Cardiac fibroblast (primary cell): ENCODE measurements around the gene MARCHF10.

Experiments used
- DNase-seq, 2 donors: peaks; one replicate each; pipeline versions ENCODE4 v3.0.0 to v3.0.0-alpha.2; 2010; ENCODE audit warnings: low read depth in 2 of 2
- H3K4me3 ChIP-seq, 2 donors: replicated peaks in 1 of 2; 1 replicate in 1 of 2; 2 replicates in 1 of 2; pipeline ENCODE4 v1.5.1; 2011; ENCODE audit warnings: low read depth in 2 of 2, low read length in 2 of 2, mild to moderate bottlenecking in 2 of 2, moderate library complexity in 1 of 2
- TF ChIP-seq, protein P1 (sequence below): IDR thresholded peaks from one replicate; pipeline ENCODE4 v1.5.1; 2011; ENCODE audit warnings: low read depth, mild to moderate bottlenecking, low read length, inconsistent platforms

MARCHF10 gene

DNA sequence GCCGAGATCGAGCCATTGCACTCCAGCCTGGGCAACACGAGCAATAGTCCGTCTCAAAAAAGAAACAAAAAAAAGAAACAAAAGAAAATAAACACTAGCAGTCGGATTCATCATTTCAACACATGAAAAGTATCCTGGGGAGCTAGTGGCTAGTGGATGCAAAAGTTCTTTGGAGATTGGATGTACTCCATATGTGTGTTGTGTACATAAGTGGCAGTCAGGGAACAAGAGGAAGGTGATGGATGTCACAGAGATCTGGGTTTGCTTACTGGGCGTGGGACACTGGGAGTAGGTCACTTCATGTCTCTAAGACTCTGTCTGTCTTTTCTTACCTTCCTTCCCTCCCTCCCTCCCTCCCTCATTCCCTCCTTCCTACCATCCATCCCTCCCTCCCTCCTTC, 145.3 kb downstream of the MARCHF10 start:
- TF ChIP-seq, protein P1, sequence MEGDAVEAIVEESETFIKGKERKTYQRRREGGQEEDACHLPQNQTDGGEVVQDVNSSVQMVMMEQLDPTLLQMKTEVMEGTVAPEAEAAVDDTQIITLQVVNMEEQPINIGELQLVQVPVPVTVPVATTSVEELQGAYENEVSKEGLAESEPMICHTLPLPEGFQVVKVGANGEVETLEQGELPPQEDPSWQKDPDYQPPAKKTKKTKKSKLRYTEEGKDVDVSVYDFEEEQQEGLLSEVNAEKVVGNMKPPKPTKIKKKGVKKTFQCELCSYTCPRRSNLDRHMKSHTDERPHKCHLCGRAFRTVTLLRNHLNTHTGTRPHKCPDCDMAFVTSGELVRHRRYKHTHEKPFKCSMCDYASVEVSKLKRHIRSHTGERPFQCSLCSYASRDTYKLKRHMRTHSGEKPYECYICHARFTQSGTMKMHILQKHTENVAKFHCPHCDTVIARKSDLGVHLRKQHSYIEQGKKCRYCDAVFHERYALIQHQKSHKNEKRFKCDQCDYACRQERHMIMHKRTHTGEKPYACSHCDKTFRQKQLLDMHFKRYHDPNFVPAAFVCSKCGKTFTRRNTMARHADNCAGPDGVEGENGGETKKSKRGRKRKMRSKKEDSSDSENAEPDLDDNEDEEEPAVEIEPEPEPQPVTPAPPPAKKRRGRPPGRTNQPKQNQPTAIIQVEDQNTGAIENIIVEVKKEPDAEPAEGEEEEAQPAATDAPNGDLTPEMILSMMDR: no peak
- H3K4me3 ChIP-seq: no peak overlapping the region
- DNase-seq: no peak

DNA sequence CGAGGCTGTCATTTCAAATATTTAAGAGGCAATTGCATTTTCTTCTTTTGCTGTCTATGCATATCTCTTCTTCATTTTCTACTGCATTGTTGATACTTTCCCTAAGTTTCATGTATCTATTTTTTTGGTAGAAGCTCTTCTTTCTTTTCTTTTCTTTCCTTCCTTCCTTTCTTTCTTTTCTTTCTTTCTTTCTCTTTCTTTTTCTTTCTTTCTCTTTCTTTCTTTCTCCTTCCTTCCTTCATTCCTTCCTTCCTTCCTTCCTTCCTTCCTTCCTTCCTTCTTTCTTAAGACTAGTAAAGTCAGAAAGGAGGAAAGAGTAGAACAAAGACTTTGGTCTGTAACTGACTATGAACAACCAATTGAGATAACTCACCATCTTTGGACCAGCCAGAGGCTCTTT, 146.8 kb downstream of the MARCHF10 start:
- TF ChIP-seq, protein P1: no peak
- H3K4me3 ChIP-seq: no peak overlapping the region
- DNase-seq: no peak

DNA sequence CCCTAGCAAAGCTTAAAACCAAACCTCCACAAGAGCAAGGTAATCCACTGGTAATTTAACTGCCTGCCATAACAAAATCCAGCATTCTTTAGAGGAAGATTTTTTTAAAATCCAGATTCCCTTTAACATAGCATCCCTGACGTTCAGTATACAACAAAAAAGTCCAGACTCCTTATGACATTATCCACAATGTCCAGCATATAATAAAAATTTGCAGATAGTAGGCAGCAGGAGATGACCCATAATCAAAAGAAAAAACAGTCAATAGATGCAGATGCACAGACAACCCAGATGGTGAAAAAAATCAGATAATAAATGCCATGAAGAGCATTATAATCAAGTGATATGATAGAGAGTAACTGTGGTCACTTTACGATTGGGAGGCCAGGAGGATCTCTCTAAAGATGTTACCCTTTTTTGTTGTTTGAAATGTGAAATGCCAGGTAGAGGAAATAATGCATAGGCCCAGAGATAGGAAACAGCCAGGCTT, 147.4 kb downstream of the MARCHF10 start:
- no peak for DNase-seq
- TF ChIP-seq, protein P1: no peak
- H3K4me3 ChIP-seq: no peak overlapping the region

DNA sequence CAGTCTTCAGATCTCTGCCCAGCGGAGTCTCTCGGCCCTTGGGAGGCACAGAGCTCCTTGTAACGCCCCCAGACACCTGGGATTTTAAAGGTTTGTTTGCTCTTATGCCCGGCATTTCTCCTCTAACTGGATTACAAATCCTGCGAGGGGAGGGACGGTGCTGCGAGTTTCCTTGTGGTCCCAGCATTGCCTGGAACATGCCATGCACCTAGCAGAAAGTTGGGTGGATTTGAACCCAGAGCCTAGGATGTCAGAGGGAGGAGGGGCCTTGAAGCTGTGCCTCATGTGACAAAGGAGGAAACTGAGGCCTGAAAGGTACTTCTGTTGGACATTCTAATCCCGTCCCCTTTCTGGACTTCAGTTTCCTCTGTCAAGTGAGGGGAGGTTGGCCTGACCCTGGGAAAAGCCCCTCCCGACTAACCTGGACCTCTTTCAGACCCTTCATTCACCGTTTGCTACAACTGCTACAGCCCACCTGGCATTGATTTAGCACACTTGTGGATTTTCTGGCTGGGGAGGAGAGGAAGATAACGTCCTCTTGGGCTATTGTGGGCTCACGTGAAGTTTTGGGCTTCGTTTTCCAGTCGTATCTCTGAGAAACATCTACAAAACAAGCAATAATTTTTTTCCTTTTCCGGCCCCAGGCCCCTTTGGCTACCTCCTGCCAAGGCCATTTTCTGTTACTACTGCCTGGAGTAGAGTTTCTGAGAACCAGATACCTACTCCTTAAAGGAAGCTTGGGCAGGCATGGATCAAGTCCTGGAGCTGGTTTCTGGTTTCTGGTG, 149.8 kb downstream of the MARCHF10 start:
- H3K4me3 ChIP-seq: no peak overlapping the region
- no peak for DNase-seq
- TF ChIP-seq, protein P1: no peak

DNA sequence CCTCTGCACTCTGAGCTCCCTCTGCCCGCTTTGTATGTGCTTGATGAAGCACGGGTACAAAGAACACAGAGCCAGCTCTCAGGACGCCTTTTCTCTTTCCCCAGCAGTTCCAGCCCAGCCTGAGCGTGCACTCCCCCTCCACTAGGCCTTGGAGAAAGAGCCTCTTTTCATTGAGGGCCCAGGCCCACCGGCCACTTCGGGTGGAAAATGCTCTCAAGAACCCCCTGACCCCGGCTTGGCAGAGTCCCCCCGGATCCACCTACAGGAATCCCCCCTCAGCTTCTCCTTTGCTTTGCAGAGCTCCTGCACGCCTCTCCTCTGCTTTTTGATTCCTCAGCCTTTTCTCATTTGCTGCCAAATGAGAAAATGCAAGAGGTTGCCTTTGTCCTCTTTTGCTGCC, 150.4 kb downstream of the MARCHF10 start:
- H3K4me3 ChIP-seq: no peak overlapping the region
- no peak for DNase-seq
- TF ChIP-seq, protein P1: no peak

DNA sequence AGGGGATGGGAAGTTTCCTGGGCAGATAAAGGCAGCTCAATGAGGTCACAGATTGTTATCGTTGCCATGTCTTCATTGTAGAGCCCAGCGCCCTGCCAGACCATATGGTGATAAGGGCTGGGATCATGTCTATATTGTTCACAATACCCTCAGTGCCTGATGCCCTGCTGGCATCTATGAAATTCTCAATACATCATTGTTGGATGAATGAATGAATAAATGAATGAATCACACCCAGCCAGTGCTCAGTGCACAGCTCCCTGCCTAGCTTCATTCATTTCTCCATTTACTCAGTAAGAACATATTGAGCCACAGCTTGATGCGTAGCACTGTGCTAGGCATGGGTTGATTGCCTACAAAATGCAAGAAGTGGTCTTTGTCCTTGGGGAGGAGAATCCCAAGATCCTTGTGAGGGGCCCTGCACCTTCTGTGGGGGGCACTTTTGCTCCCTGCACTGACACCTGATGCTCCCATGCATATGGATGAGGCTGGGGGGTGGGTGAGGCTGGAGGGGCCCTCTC, 150.9 kb downstream of the MARCHF10 start:
- TF ChIP-seq, protein P1: no peak
- no peak overlapping the region for H3K4me3 ChIP-seq
- DNase-seq: no peak

DNA sequence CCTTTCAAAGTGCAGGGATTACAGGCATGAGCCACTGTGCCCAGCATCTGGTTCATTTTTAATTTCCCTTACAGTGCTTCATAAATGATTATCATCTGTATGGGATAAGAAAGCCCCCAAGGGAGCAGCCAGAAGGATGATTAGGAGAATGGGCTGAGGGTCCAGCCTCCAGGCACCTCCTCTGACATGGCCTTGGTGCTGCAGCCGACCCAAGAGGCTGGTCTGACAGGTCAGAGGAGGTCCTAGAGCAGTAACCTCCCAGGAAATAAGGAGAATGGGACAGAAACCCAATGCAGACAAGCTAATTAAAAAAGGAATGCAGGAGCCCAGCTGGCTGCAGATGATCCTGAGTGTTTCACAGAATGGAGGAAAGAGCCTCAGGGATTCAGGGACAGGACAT, 151.7 kb downstream of the MARCHF10 start:
- TF ChIP-seq, protein P1: no peak
- DNase-seq: no peak
- H3K4me3 ChIP-seq: no peak overlapping the region
